Epithelial cell of esophagus (primary cell): Measurements from ENCODE around the gene MIF4GD.
A peak's percentile ranks its signal among the peaks of the same experiment; 100 is the strongest.
"Not testable (repeated sequence)": the region's sequence is repeated elsewhere in the genome, so short reads cannot be mapped to it uniquely, and the experiment has no call there.

Source experiments
- DNase-seq: peaks from one replicate; pipeline ENCODE4 v3.0.0; 2010; ENCODE audit warnings: low read depth
- H3K4me3 ChIP-seq: 2 replicates; pipeline ENCODE4 v1.5.1; 2011; ENCODE audit warnings: mild to moderate bottlenecking, low read length, control low read depth
- CTCF ChIP-seq: IDR thresholded peaks from 2 replicates; pipeline ENCODE4 v1.5.1; 2011; ENCODE audit warnings: low read depth, mild to moderate bottlenecking, low read length, control low read depth, inconsistent platforms; ENCODE audit not compliant: insufficient read depth; ENCODE audit errors: missing control alignments

Gene MIF4GD

GRCh38 chr17:75266316-75267152 is 4.5 kb downstream of the MIF4GD start:
- no peak for DNase-seq
- no peak overlapping the region for H3K4me3 ChIP-seq
- TF ChIP-seq CTCF: no peak

GRCh38 chr17:75265614-75266315 is 5.3 kb downstream of the MIF4GD start:
- no peak for DNase-seq

GRCh38 chr17:75263055-75263454 is 8.0 kb downstream of the MIF4GD start:
- peak overlapping the region; percentile 99 for H3K4me3 ChIP-seq
- no peak for TF ChIP-seq CTCF

More at GRCh38 chr17:75265614-75266315, 5.3 kb downstream of the MIF4GD start:
- H3K4me3 ChIP-seq: no peak overlapping the region
- TF ChIP-seq CTCF: no peak

GRCh38 chr17:75262112-75262606 is 8.9 kb downstream of the MIF4GD start:
- TF ChIP-seq CTCF: no peak
- H3K4me3 ChIP-seq: peak overlapping the region; percentile 99
- DNase-seq: peak; percentile 34

More at GRCh38 chr17:75263055-75263454, 8.0 kb downstream of the MIF4GD start:
- no peak for DNase-seq

- no peak for TF ChIP-seq CTCF
- peak within 1 kb of the TSS; percentile 99 for H3K4me3 ChIP-seq
- DNase-seq: peak; percentile 94
These were observed 9.5 kb downstream of the MIF4GD start, which contains the start of the genes GGA3 and MRPS7 for GRCh38 chr17:75261336-75262111. GGA3 (minus strand) TSS chr17:75261606; CDS start chr17:75261587, 19 bp downstream. MRPS7 (plus strand) TSS chr17:75261879; CDS start chr17:75261901, 22 bp downstream.

GRCh38 chr17:75260641-75261335 is 10.2 kb downstream of the MIF4GD start:
- peak overlapping the region; percentile 99 for H3K4me3 ChIP-seq
- peak; percentile 35 for DNase-seq
- TF ChIP-seq CTCF: no peak

GRCh38 chr17:75257228-75257627 is 13.8 kb downstream of the MIF4GD start:
- DNase-seq, H3K4me3 ChIP-seq: not testable (repeated sequence)

- DNase-seq: peak; percentile 45
- not testable (repeated sequence) for H3K4me3 ChIP-seq
These were observed 14.9 kb downstream of the MIF4GD start for GRCh38 chr17:75255954-75256698.
